H9 (cell line): Measurements from ENCODE around the gene CTRB2. TPM values are rescaled to one million over a fixed set of nuclear protein-coding genes. Genes with fewer than 3 reads are reported as not detected.

Experiments
- DNase-seq: peaks from one replicate; pipeline ENCODE4 v3.0.0-alpha.2; 2017
- H2AFZ ChIP-seq: one replicate; pipeline ENCODE4 v1.6.1; 2013; ENCODE audit warnings: mild to moderate bottlenecking, low read length, control low read depth, moderate library complexity
- H2AK5ac ChIP-seq: 2 replicates; pipeline ENCODE4 v1.6.1; 2013; ENCODE audit warnings: low read length, control low read depth, mixed read lengths; ENCODE audit not compliant: insufficient read length
- H2BK120ac ChIP-seq: one replicate; pipeline ENCODE4 v1.6.1; 2013; ENCODE audit warnings: low read depth, mild to moderate bottlenecking, low read length, control low read depth, inconsistent platforms; ENCODE audit not compliant: poor library complexity, severe bottlenecking
- H2BK12ac ChIP-seq: 2 replicates; pipeline ENCODE4 v1.6.1; 2013; ENCODE audit warnings: low read length, control low read depth, mixed read lengths, low read depth; ENCODE audit not compliant: insufficient read length
- H2BK15ac ChIP-seq: 2 replicates; pipeline ENCODE4 v1.6.1; 2013; ENCODE audit warnings: low read depth, low read length, control low read depth
- H2BK20ac ChIP-seq: one replicate; pipeline ENCODE4 v1.6.1; 2013; ENCODE audit warnings: low read depth, mild to moderate bottlenecking, low read length, control low read depth, inconsistent platforms; ENCODE audit not compliant: poor library complexity, severe bottlenecking
- H2BK5ac ChIP-seq: 2 replicates; pipeline ENCODE4 v1.6.1; 2013; ENCODE audit warnings: low read length, control low read depth, mixed read lengths; ENCODE audit not compliant: insufficient read length
- H3K14ac ChIP-seq: 2 replicates; pipeline ENCODE4 v1.6.1; 2013; ENCODE audit warnings: low read length, control low read depth; ENCODE audit not compliant: insufficient read depth
- H3K18ac ChIP-seq: 2 replicates; pipeline ENCODE4 v1.6.1; 2013; ENCODE audit warnings: low read depth, mild to moderate bottlenecking, mixed read lengths, low read length, control low read depth; ENCODE audit not compliant: insufficient read length
- H3K23ac ChIP-seq: 2 replicates; pipeline ENCODE4 v1.6.1; 2013; ENCODE audit warnings: low read length, control low read depth, mixed read lengths, low read depth; ENCODE audit not compliant: insufficient read length
- H3K23me2 ChIP-seq: 2 replicates; pipeline ENCODE4 v1.6.1; 2013; ENCODE audit warnings: low read depth, mild to moderate bottlenecking, mixed read lengths, low read length, control low read depth; ENCODE audit not compliant: insufficient read length, poor library complexity, severe bottlenecking
- H3K27ac ChIP-seq: 2 replicates; pipeline ENCODE4 v1.5.1; 2013; ENCODE audit warnings: low read length, control low read depth, mixed read lengths, low read depth; ENCODE audit not compliant: insufficient read length
- H3K27me3 ChIP-seq: 2 replicates; pipeline ENCODE4 v1.6.1; 2013; ENCODE audit warnings: low read length, control low read depth, inconsistent platforms; ENCODE audit not compliant: insufficient read depth
- H3K4ac ChIP-seq: 2 replicates; pipeline ENCODE4 v1.6.1; 2013; ENCODE audit warnings: low read depth, mild to moderate bottlenecking, control low read depth, inconsistent platforms, low read length, moderate library complexity
- H3K4me1 ChIP-seq: 2 replicates; pipeline ENCODE4 v1.6.1; 2013; ENCODE audit warnings: low read length, control low read depth, inconsistent platforms; ENCODE audit not compliant: insufficient read depth
- H3K4me2 ChIP-seq: 2 replicates; pipeline ENCODE4 v1.6.1; 2013; ENCODE audit warnings: low read length, control low read depth, mixed read lengths; ENCODE audit not compliant: insufficient read length, insufficient read depth
- H3K56ac ChIP-seq: 2 replicates; pipeline ENCODE4 v1.6.1; 2013; ENCODE audit warnings: low read depth, mild to moderate bottlenecking, mixed read lengths, low read length, control low read depth; ENCODE audit not compliant: insufficient read length
- H3K79me1 ChIP-seq: 2 replicates; pipeline ENCODE4 v1.6.1; 2013; ENCODE audit warnings: low read depth, mild to moderate bottlenecking, moderate library complexity, low read length, control low read depth, inconsistent platforms; ENCODE audit not compliant: insufficient read depth, poor library complexity, severe bottlenecking
- H3K79me2 ChIP-seq: 2 replicates; pipeline ENCODE4 v1.6.1; 2013; ENCODE audit warnings: low read length, control low read depth, inconsistent platforms; ENCODE audit not compliant: insufficient read depth
- H3K9ac ChIP-seq: 2 replicates; pipeline ENCODE4 v1.6.1; 2013; ENCODE audit warnings: low read length, control low read depth, mixed read lengths; ENCODE audit not compliant: insufficient read length; ENCODE audit errors: extremely low read depth
- H3K9me3 ChIP-seq: one replicate; pipeline ENCODE4 v1.6.1; 2013; ENCODE audit warnings: low read depth, low read length, inconsistent platforms; ENCODE audit not compliant: control insufficient read depth
- H3T11ph ChIP-seq: one replicate; pipeline ENCODE4 v1.6.1; 2013; ENCODE audit warnings: mild to moderate bottlenecking, low read length, control low read depth, inconsistent platforms
- H4K20me1 ChIP-seq: one replicate; pipeline ENCODE4 v1.6.1; 2013; ENCODE audit not compliant: control insufficient read depth, insufficient read length, insufficient read depth
- H4K5ac ChIP-seq: 2 replicates; pipeline ENCODE4 v1.6.1; 2013; ENCODE audit warnings: low read depth, mild to moderate bottlenecking, mixed read lengths, low read length, control low read depth; ENCODE audit not compliant: insufficient read length
- H4K8ac ChIP-seq: replicated peaks from 2 replicates; pipeline ENCODE4 v1.6.1; 2013; ENCODE audit warnings: low read length, control low read depth, mixed read lengths, low read depth; ENCODE audit not compliant: insufficient read length
- H4K91ac ChIP-seq: 2 replicates; pipeline ENCODE4 v1.6.1; 2013; ENCODE audit warnings: low read depth, mild to moderate bottlenecking, moderate library complexity, mixed read lengths, low read length, control low read depth; ENCODE audit not compliant: insufficient read length
- H3K27ac Mint-ChIP-seq, 3 experiments: 2 replicates in 2 of 3; 3 replicates in 1 of 3; pipeline ENCODE4 v1.8.0; 2020 to 2021; ENCODE audit warnings: mixed read lengths in 3 of 3, mild to moderate bottlenecking in 1 of 3, moderate library complexity in 1 of 3
- H3K27me3 Mint-ChIP-seq: 2 replicates; pipeline ENCODE4 v1.8.0; 2021; ENCODE audit warnings: low read depth, mild to moderate bottlenecking, moderate library complexity, mixed read lengths
- H3K36me3 Mint-ChIP-seq, 3 experiments: 2 replicates in 2 of 3; 3 replicates in 1 of 3; pipeline ENCODE4 v1.8.0; 2020 to 2021; ENCODE audit warnings: low read depth in 3 of 3, mixed read lengths in 3 of 3; ENCODE audit not compliant: insufficient read depth in 1 of 3
- H3K4me1 Mint-ChIP-seq, 2 experiments: 2 replicates each; pipeline ENCODE4 v1.8.0; 2020; ENCODE audit warnings: mixed read lengths in 2 of 2
- H3K4me3 Mint-ChIP-seq, 2 experiments: 2 replicates in 1 of 2; 3 replicates in 1 of 2; pipeline ENCODE4 v1.8.0; 2020 to 2021; ENCODE audit warnings: mild to moderate bottlenecking in 2 of 2, mixed read lengths in 2 of 2, moderate library complexity in 1 of 2
- H3K9me3 Mint-ChIP-seq, 2 experiments: 2 replicates in 1 of 2; 3 replicates in 1 of 2; pipeline ENCODE4 v1.8.0; 2020; ENCODE audit warnings: mild to moderate bottlenecking in 2 of 2, mixed read lengths in 2 of 2, moderate library complexity in 1 of 2
- CTCF ChIP-seq: fragments of 200-600 bp; sonication (generic); conservative IDR thresholded peaks from 3 replicates; pipeline ENCODE4 v1.8.0; 2021; ENCODE audit warnings: antibody characterized with exemption, mild to moderate bottlenecking
- WGBS: extraction: QIAGEN DNeasy Blood & Tissue Kit; methylation state at CpG from one replicate; pipeline ENCODE4 v1.1.7; 2013; ENCODE audit warnings: missing lambda C conversion rate, low lambda C conversion rate, mixed read lengths; ENCODE audit not compliant: insufficient read length; ENCODE audit errors: extremely low coverage; 5-methylcytosine and 5-hydroxymethylcytosine counted together
- total RNA-seq: library from RNA; stranded (reverse); gene quantifications from 2 replicates; pipeline ENCODE4 v1.2.1, GENCODE V29; 2021

CTRB2 gene
- total RNA-seq, 1 experiment from 2014 or later: not detected

GRCh38 chr16:75175074-75175473 is 31.9 kb downstream of the CTRB2 start:
- Histone ChIP-seq H2BK5ac (no peak overlapping the region), H2AK5ac (no peak overlapping the region), H3K4me2 (no peak overlapping the region), H4K91ac (no peak overlapping the region), H3T11ph (no peak overlapping the region), H4K5ac (no peak overlapping the region), H3K4ac (no peak overlapping the region), H2AFZ (no peak overlapping the region), H3K23ac (no peak overlapping the region), H3K14ac (no peak overlapping the region), H2BK12ac (no peak overlapping the region), H3K79me1 (no peaks in the 10 kb centered on the region), H3K56ac (no peak overlapping the region), H3K9me3 (peaks cover 32% of the 10 kb centered on the region), H3K27ac (no peak overlapping the region), H3K18ac (no peak overlapping the region), H3K4me1 (no peaks in the 10 kb centered on the region), H2BK120ac (no peak overlapping the region), H2BK15ac (no peak overlapping the region), H3K9ac (no peak overlapping the region), H4K8ac (no peak overlapping the region), H3K79me2 (no peaks in the 10 kb centered on the region), H2BK20ac (no peak overlapping the region), H4K20me1 (no peaks in the 10 kb centered on the region), H3K27me3 (no peaks in the 10 kb centered on the region), H3K23me2 (no peaks in the 10 kb centered on the region)
- Mint-ChIP-seq H3K4me1 (no peaks in the 10 kb centered on the region), H3K9me3 (peaks cover 64% of the 10 kb centered on the region in 2 experiments), H3K27me3 (peaks cover 4% of the 10 kb centered on the region; the same call in 1 of the 2 replicates), H3K4me3 (no peak overlapping the region), H3K27ac (no peak overlapping the region), H3K36me3 (peaks cover 38 to 63% (median 61%) of the 10 kb centered on the region in 3 experiments)
- WGBS: no CpG with 5 or more reads among the region's 3 CpGs
- TF ChIP-seq CTCF: no peak
- DNase-seq: no peak
